Measurements from ENCODE around the gene LGR6.

LGR6 gene

DNA sequence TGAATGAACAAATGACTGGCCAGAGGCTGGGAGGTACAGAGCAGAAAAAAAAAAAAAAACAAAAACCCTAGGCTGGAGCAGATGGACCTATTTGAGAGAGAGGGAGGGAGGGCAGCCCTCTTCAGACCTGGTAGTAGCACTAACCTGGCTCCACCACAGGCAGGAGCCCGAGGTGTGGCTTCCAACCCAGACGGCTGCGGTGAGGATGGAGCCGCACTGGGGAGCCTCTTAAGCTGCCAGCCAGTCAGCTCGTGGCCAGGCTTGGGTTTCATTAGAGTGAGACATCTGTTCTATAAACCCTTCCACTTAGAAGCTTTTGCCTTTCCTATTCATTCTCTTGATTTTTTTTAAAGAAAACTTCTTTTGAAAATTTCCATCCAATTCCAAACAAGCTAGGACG, 16.8 kb downstream of the LGR6 start:
- ChIA-PET CTCF (interaction anchor here (0.6 to 3.4 kb wide), 7 partner anchors 17 to 786 kb away, joined by 3 to 10 read pairs (median 4); partner anchors contain the start of gene LGR6), POLR2A (interaction anchor here (1.0 kb wide), 1 partner anchor 64 kb away, joined by 3 read pairs; no protein-coding TSS in a partner anchor)
- Histone ChIP-seq H3K9me3 (ENCODE audit: control insufficient read depth, insufficient read depth, low read depth, low read length) (no peaks in the 10 kb centered on the region), H3K4me3 (ENCODE audit: low read depth, low read length) (no peak overlapping the region), H3K27ac (ENCODE audit: extremely low read depth, low read depth, low read length) (no peak overlapping the region), H3K4me1 (ENCODE audit: control insufficient read depth, insufficient read depth, low read length) (no peaks in the 10 kb centered on the region), H3K36me3 (ENCODE audit: control insufficient read depth in 2 of 2, insufficient read depth in 1 of 2, low read length in 2 of 2) (no peaks in the 10 kb centered on the region)
- TF ChIP-seq ZFP37 (tag by site-specific recombination; IDR thresholded peaks at IDR 0.05) (no peak), ELK4 (IDR thresholded peaks at IDR 0.05; ENCODE audit: borderline replicate concordance, low read depth, low read length) (no peak), ZNF600 (tag by site-specific recombination; IDR thresholded peaks at IDR 0.05) (peak; percentile 64), ZBTB21 (tag by site-specific recombination; IDR thresholded peaks at IDR 0.05) (no peak), ZNF223 (tag by site-specific recombination; IDR thresholded peaks at IDR 0.05) (no peak), ZNF169 (tag by site-specific recombination; IDR thresholded peaks at IDR 0.05) (no peak), ZNF623 (tag by site-specific recombination; IDR thresholded peaks at IDR 0.05) (no peak), ZNF266 (tag by site-specific recombination; IDR thresholded peaks at IDR 0.05; ENCODE audit: low read depth) (no peak), ZNF280D (tag by site-specific recombination; IDR thresholded peaks at IDR 0.05) (no peak), ZNF416 (tag by site-specific recombination; IDR thresholded peaks at IDR 0.05) (no peak), ZNF133 (tag by site-specific recombination; IDR thresholded peaks at IDR 0.05) (no peak), ZNF132 (tag by site-specific recombination; IDR thresholded peaks at IDR 0.05; ENCODE audit: borderline replicate concordance) (no peak), ZNF658 (tag by site-specific recombination; IDR thresholded peaks at IDR 0.05) (no peak), ZIC2 (tag by site-specific recombination; IDR thresholded peaks at IDR 0.05) (0 out of 2 replicates have a peak, but pooled peaks have one; percentile 45), ZNF146 (tag by site-specific recombination; IDR thresholded peaks at IDR 0.05) (no peak), KLF8 (tag by site-specific recombination; IDR thresholded peaks at IDR 0.05) (no peak), ZNF280C (tag by site-specific recombination; IDR thresholded peaks at IDR 0.05) (no peak), ZNF473 (tag by site-specific recombination; IDR thresholded peaks at IDR 0.05) (no peak)
- TF ChIP-seq, protein P1, sequence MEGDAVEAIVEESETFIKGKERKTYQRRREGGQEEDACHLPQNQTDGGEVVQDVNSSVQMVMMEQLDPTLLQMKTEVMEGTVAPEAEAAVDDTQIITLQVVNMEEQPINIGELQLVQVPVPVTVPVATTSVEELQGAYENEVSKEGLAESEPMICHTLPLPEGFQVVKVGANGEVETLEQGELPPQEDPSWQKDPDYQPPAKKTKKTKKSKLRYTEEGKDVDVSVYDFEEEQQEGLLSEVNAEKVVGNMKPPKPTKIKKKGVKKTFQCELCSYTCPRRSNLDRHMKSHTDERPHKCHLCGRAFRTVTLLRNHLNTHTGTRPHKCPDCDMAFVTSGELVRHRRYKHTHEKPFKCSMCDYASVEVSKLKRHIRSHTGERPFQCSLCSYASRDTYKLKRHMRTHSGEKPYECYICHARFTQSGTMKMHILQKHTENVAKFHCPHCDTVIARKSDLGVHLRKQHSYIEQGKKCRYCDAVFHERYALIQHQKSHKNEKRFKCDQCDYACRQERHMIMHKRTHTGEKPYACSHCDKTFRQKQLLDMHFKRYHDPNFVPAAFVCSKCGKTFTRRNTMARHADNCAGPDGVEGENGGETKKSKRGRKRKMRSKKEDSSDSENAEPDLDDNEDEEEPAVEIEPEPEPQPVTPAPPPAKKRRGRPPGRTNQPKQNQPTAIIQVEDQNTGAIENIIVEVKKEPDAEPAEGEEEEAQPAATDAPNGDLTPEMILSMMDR (tag by site-specific recombination; IDR thresholded peaks at IDR 0.05): peak; percentile 40; the same call in 1 of the 2 replicates
- TF ChIP-seq, protein P2, sequence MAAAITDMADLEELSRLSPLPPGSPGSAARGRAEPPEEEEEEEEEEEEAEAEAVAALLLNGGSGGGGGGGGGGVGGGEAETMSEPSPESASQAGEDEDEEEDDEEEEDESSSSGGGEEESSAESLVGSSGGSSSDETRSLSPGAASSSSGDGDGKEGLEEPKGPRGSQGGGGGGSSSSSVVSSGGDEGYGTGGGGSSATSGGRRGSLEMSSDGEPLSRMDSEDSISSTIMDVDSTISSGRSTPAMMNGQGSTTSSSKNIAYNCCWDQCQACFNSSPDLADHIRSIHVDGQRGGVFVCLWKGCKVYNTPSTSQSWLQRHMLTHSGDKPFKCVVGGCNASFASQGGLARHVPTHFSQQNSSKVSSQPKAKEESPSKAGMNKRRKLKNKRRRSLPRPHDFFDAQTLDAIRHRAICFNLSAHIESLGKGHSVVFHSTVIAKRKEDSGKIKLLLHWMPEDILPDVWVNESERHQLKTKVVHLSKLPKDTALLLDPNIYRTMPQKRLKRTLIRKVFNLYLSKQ (tag by site-specific recombination; IDR thresholded peaks at IDR 0.05; ENCODE audit: borderline replicate concordance): no peak
